HepG2 (cell line): ENCODE measurements around the gene LTA. TPM values are rescaled to one million over a fixed set of nuclear protein-coding genes. Genes with fewer than 3 reads are reported as not detected.

Source experiments
- DR1 ChIP-seq: sonication (generic); formaldehyde crosslinking; IDR thresholded peaks from 2 replicates; pipeline ENCODE4 v1.8.0; 2021; ENCODE audit warnings: mild to moderate bottlenecking, missing genetic modification reagents, inconsistent platforms
- EP300 ChIP-seq, 3 experiments: sonication (generic) in 1 of 3; formaldehyde crosslinking in 1 of 3; IDR thresholded peaks; 2 replicates each; pipeline versions ENCODE4 v1.5.1 to v1.6.1; 2011 to 2020; ENCODE audit warnings: low read depth in 2 of 3, low read length in 2 of 3, borderline replicate concordance in 1 of 3, improper control_type of control experiment in 1 of 3, mild to moderate bottlenecking in 1 of 3, missing genetic modification reagents in 1 of 3, moderate library complexity in 1 of 3
- FOXP1 ChIP-seq, 2 experiments: fragments of 450-650 bp in 1 of 2; IDR thresholded peaks; 2 replicates each; pipeline ENCODE4 v1.6.1; 2017 to 2018; ENCODE audit warnings: antibody characterized with exemption in 1 of 2
- FUBP1 ChIP-seq: sonication (generic); formaldehyde crosslinking; IDR thresholded peaks from 2 replicates; pipeline ENCODE4 v1.5.1; 2020; ENCODE audit warnings: missing genetic modification reagents, mild to moderate bottlenecking, borderline replicate concordance
- GMEB1 ChIP-seq: sonication (generic); formaldehyde crosslinking; IDR thresholded peaks from 2 replicates; pipeline ENCODE4 v1.5.1; 2020; ENCODE audit warnings: missing genetic modification reagents, mild to moderate bottlenecking, borderline replicate concordance
- HOMEZ ChIP-seq: IDR thresholded peaks from 2 replicates; pipeline ENCODE4 v1.6.1; 2016; ENCODE audit warnings: low read depth
- POLR2G ChIP-seq: fragments of 200-400 bp; formaldehyde crosslinking; IDR thresholded peaks from 2 replicates; pipeline ENCODE4 v1.6.1; 2018; ENCODE audit warnings: mild to moderate bottlenecking, low read depth, low read length, moderate library complexity
- RXRB ChIP-seq: IDR thresholded peaks from 2 replicates; pipeline ENCODE4 v1.6.1; 2016; ENCODE audit warnings: borderline replicate concordance, missing genetic modification reagents, missing compliant biosample characterization
- SCMH1 ChIP-seq: sonication (generic); formaldehyde crosslinking; IDR thresholded peaks from 2 replicates; pipeline ENCODE4 v1.9.0; 2021; ENCODE audit warnings: missing genetic modification reagents, mild to moderate bottlenecking, borderline replicate concordance
- TARDBP ChIP-seq: sonication (generic); formaldehyde crosslinking; IDR thresholded peaks from 2 replicates; pipeline ENCODE4 v1.8.0; 2022; ENCODE audit warnings: mild to moderate bottlenecking, missing genetic modification reagents
- USF2 ChIP-seq, 2 experiments: sonication (generic) in 1 of 2; formaldehyde crosslinking in 1 of 2; IDR thresholded peaks; 2 replicates each; pipeline versions ENCODE4 v1.5.1 to v1.6.1; 2011 to 2020; ENCODE audit warnings: borderline replicate concordance in 1 of 2, low read depth in 1 of 2, low read length in 1 of 2, mild to moderate bottlenecking in 1 of 2, missing genetic modification reagents in 1 of 2, moderate library complexity in 1 of 2
- ZBTB49 ChIP-seq: sonication (generic); formaldehyde crosslinking; IDR thresholded peaks from 2 replicates; pipeline ENCODE4 v1.4.0; 2020; ENCODE audit warnings: missing genetic modification reagents, borderline replicate concordance
- ZC3H13 ChIP-seq: sonication (generic); formaldehyde crosslinking; IDR thresholded peaks from 2 replicates; pipeline ENCODE4 v1.8.1; 2023; ENCODE audit warnings: mild to moderate bottlenecking, missing genetic modification reagents, moderate library complexity
- ZNF891 ChIP-seq: sonication (generic); formaldehyde crosslinking; IDR thresholded peaks from 2 replicates; pipeline ENCODE4 v1.5.0; 2020; ENCODE audit warnings: mild to moderate bottlenecking, missing genetic modification reagents
- polyA plus RNA-seq, 8 experiments: library from polyadenylated mRNA; depleted of rRNA in 3 of 8; stranded (reverse) in 7 of 8; unstranded in 1 of 8; fragments of >200 nt; fragmentation: Illumina TruSeq in 4 of 8; extraction: Trizol in 4 of 8; gene quantifications; 2 replicates each; pipeline versions ENCODE4 v1.2.1 to v1.2.3, GENCODE V29; 2011 to 2016; ENCODE audit warnings: low read depth in 4 of 8, missing spikeins in 1 of 8, mixed read lengths in 1 of 8; ENCODE audit not compliant: insufficient read depth in 1 of 8
- total RNA-seq, 5 experiments: library from RNA; depleted of rRNA; stranded (reverse); fragments of >200 nt; fragmentation: Illumina TruSeq; extraction: Trizol; gene quantifications; 2 replicates each; pipeline ENCODE4 v1.2.3, GENCODE V29; 2016; ENCODE audit warnings: low read depth in 1 of 5
- TF ChIP-seq, protein P1 (sequence below): IDR thresholded peaks from 2 replicates; pipeline ENCODE4 v1.6.1; 2016; ENCODE audit warnings: mild to moderate bottlenecking, missing biosample characterization, missing genetic modification reagents
- TF ChIP-seq, protein P2 (sequence below): sonication (generic); formaldehyde crosslinking; IDR thresholded peaks from 2 replicates; pipeline ENCODE4 v1.8.0; 2022; ENCODE audit warnings: mild to moderate bottlenecking, missing genetic modification reagents, moderate library complexity

LTA gene
- total and polyA plus RNA-seq, 2 of the 13 experiments (the other 11 are each of a cell fraction or from before 2014, with no cell fraction given) = 0.09 TPM; not detected in 1

DNA sequence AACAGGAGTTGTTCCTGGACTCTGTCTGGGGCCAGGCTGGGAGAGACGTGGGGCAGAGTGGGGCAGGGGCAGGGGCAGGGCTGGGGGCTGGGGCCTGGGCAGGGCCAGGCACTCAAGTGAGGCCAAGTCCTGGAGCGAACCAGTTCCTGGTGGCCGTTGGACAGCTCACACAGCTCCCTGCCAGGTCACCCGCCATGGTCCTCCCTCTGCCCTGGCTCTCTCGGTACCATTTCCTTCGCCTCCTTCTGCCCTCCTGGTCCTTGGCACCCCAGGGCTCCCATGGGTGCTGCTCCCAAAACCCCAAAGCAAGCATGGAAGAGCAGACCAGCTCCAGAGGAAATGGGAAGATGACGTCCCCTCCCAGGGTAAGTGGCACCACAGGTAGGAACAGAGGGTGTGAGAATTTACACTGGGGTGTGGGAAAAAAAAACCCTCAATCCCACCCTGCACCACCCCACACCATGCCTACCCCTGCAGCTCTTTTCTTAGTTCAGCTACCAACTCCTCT, 43.2 kb upstream of the LTA start, which contains the start of gene MCCD1 (continued):
- TF ChIP-seq POLR2G = peak; percentile 72; the same call in 1 of the 2 replicates
- no peak for TF ChIP-seq USF2 (IDR thresholded peaks at IDR 0.05; ENCODE audit: low read depth, low read length)
- no peak for TF ChIP-seq USF2 (CRISPR knock-in tag; IDR thresholded peaks at IDR 0.05; ENCODE audit: borderline replicate concordance)
- no peak for TF ChIP-seq SCMH1 (CRISPR knock-in tag)
- TF ChIP-seq ZNF891 (CRISPR knock-in tag) = no peak
- TF ChIP-seq ZC3H13 = peak; percentile 68; the same call in 1 of the 2 replicates
- no peak for TF ChIP-seq EP300 (IDR thresholded peaks at IDR 0.05; ENCODE audit: low read depth in 2 of 2, low read length in 2 of 2)
- TF ChIP-seq EP300 (CRISPR knock-in tag; IDR thresholded peaks at IDR 0.05; ENCODE audit: borderline replicate concordance) = no peak
- TF ChIP-seq RXRB (CRISPR knock-in tag) = no peak
- TF ChIP-seq, protein P1, sequence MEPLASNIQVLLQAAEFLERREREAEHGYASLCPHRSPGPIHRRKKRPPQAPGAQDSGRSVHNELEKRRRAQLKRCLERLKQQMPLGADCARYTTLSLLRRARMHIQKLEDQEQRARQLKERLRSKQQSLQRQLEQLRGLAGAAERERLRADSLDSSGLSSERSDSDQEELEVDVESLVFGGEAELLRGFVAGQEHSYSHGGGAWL (CRISPR knock-in tag) = no peak
- TF ChIP-seq HOMEZ (CRISPR knock-in tag) = no peak
- no peak for TF ChIP-seq DR1 (CRISPR knock-in tag)
- TF ChIP-seq TARDBP = peak; percentile 56
- TF ChIP-seq, protein P2, sequence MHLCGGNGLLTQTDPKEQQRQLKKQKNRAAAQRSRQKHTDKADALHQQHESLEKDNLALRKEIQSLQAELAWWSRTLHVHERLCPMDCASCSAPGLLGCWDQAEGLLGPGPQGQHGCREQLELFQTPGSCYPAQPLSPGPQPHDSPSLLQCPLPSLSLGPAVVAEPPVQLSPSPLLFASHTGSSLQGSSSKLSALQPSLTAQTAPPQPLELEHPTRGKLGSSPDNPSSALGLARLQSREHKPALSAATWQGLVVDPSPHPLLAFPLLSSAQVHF (CRISPR knock-in tag) = no peak
- TF ChIP-seq FOXP1 (IDR thresholded peaks at IDR 0.05) = no peak
- no peak for TF ChIP-seq FOXP1 (CRISPR knock-in tag; IDR thresholded peaks at IDR 0.05)
- TF ChIP-seq GMEB1 (CRISPR knock-in tag) = no peak
- no peak for TF ChIP-seq ZBTB49
- no peak for TF ChIP-seq FUBP1 (CRISPR knock-in tag)
